ENCODE results near the gene CHST12. TPM values are rescaled to one million over a fixed set of nuclear protein-coding genes. Genes with fewer than 3 reads are reported as not detected.

The CHST12 gene
- polyA plus RNA-seq, 1 donor from 2014 or later, result 6.4 TPM

GRCh38 chr7:2477447-2478398, 74.3 kb downstream of the CHST12 start:
- Histone ChIP-seq H3K4me2 (ENCODE audit: low read length) (no peak overlapping the region), H3K79me2 (replicated peaks; ENCODE audit: insufficient read depth, low read length) (no peaks in the 10 kb centered on the region), H3F3A (ENCODE audit: insufficient read depth, low read length, poor library complexity, severe bottlenecking) (no peaks in the 10 kb centered on the region), H3K36me3 (ENCODE audit: insufficient read depth, low read length) (no peaks in the 10 kb centered on the region), H3K9me3 (ENCODE audit: low read length) (no peaks in the 10 kb centered on the region), H2AFZ (ENCODE audit: low read depth, low read length) (no peak overlapping the region), H3K27ac (ENCODE audit: low read length) (no peak overlapping the region), H3K9me2 (ENCODE audit: insufficient read depth, low read length) (no peaks in the 10 kb centered on the region), H3K9ac (ENCODE audit: low read length) (no peak overlapping the region), H3K27me3 (ENCODE audit: insufficient read depth, low read depth, low read length) (no peaks in the 10 kb centered on the region), H4K20me1 (ENCODE audit: insufficient read depth) (no peaks in the 10 kb centered on the region), H3K4me3 (ENCODE audit: low read length) (no peak overlapping the region)
- TF ChIP-seq EZH2 (IDR thresholded peaks at IDR 0.05; ENCODE audit: borderline replicate concordance, insufficient read depth, low read length, poor library complexity, severe bottlenecking) (no peak), RAD21 (conservative IDR thresholded peaks at IDR 0.05) (peak; percentile 41), MXI1 (conservative IDR thresholded peaks at IDR 0.05; ENCODE audit: poor library complexity, severe bottlenecking) (no peak), REST (IDR thresholded peaks at IDR 0.05; ENCODE audit: borderline replicate concordance) (no peak), EP300 (conservative IDR thresholded peaks at IDR 0.05; ENCODE audit: poor library complexity, severe bottlenecking) (no peak), CTCF (IDR thresholded peaks at IDR 0.05; ENCODE audit: poor library complexity, severe bottlenecking) (peak; percentile 48), TAF1 (IDR thresholded peaks at IDR 0.05; ENCODE audit: low read depth) (no peak), SMC3 (conservative IDR thresholded peaks at IDR 0.05; ENCODE audit: poor library complexity) (no peak), POLR2AphosphoS5 (IDR thresholded peaks at IDR 0.05) (no peak)

GRCh38 chr7:2478399-2478785, 75.0 kb downstream of the CHST12 start:
- H3K9me3 ChIP-seq (ENCODE audit: low read length), result no peaks in the 10 kb centered on the region
- H3K9ac ChIP-seq (ENCODE audit: low read length), result no peak overlapping the region
- H3K27ac ChIP-seq (ENCODE audit: low read length), result no peak overlapping the region
- no peak overlapping the region for H3K4me3 ChIP-seq (ENCODE audit: low read length)
- H3K36me3 ChIP-seq (ENCODE audit: insufficient read depth, low read length), result no peaks in the 10 kb centered on the region
- no peaks in the 10 kb centered on the region for H4K20me1 ChIP-seq (ENCODE audit: insufficient read depth)
- H3F3A ChIP-seq (ENCODE audit: insufficient read depth, low read length, poor library complexity, severe bottlenecking), result no peaks in the 10 kb centered on the region
- no peak for TF ChIP-seq EZH2 (IDR thresholded peaks at IDR 0.05; ENCODE audit: borderline replicate concordance, insufficient read depth, low read length, poor library complexity, severe bottlenecking)
- TF ChIP-seq EP300 (conservative IDR thresholded peaks at IDR 0.05; ENCODE audit: poor library complexity, severe bottlenecking), result no peak
- no peaks in the 10 kb centered on the region for H3K27me3 ChIP-seq (ENCODE audit: insufficient read depth, low read depth, low read length)
- no peak overlapping the region for H3K4me2 ChIP-seq (ENCODE audit: low read length)
- H3K79me2 ChIP-seq (replicated peaks; ENCODE audit: insufficient read depth, low read length), result no peaks in the 10 kb centered on the region
- H2AFZ ChIP-seq (ENCODE audit: low read depth, low read length), result no peak overlapping the region
- no peaks in the 10 kb centered on the region for H3K9me2 ChIP-seq (ENCODE audit: insufficient read depth, low read length)

All from neural cell (in vitro differentiated cells).